HCT116 (cell line): Measurements from ENCODE around the gene DNASE1L1. TPM values are rescaled to one million over a fixed set of nuclear protein-coding genes. Genes with fewer than 3 reads are reported as not detected.

Experiments
- ATAC-seq: fragments of 200-7000 bp; cut with Tn5 transposase; 2 replicates; pipeline ENCODE4 v1.9.1; 2020; ENCODE audit warnings: mild to moderate bottlenecking, moderate library complexity
- BruUV-seq: library from RNA; stranded (reverse); fragments of 400-500 nt; replicated peaks from 2 replicates; lab custom pipeline; 2021; lab: Mats Ljungman, UMichigan
- CTCF ChIA-PET: fragments of 300-600 bp; sonication (Branson Sonifier 250); formaldehyde crosslinking; loops from one replicate; lab custom pipeline; 2021; ENCODE audit warnings: antibody characterized with exemption; lab: Charles Lee
- POLR2A ChIA-PET: fragments of 300-600, 350-600 bp; sonication (Branson Sonifier 250); formaldehyde crosslinking; loops from one replicate; lab custom pipeline; 2021; ENCODE audit warnings: antibody characterized with exemption; lab: Charles Lee
- RAD21 ChIA-PET, 2 experiments: fragments of 300-600 bp; sonication (Branson Sonifier 250); formaldehyde crosslinking; loops; one replicate each; lab custom pipeline; 2023; ENCODE audit warnings: low total read pairs in 2 of 2; ENCODE audit not compliant: uncharacterized antibody in 2 of 2, unreplicated experiment in 2 of 2, low non-redundant PET in 1 of 2; lab: Charles Lee
- DNase-seq: peaks from one replicate; pipeline ENCODE4 v3.0.0-alpha.2; 2010; ENCODE audit warnings: low read depth, low spot score
- H2AFZ ChIP-seq: fragments of 200-600 bp; shearing (Covaris generic), sonication (generic); 2 replicates; pipeline ENCODE4 v1.6.1; 2017; ENCODE audit warnings: low read depth, mixed run types, mixed read lengths, antibody characterized with exemption, low read length; ENCODE audit not compliant: poor library complexity, severe bottlenecking
- H3K27ac ChIP-seq: 2 replicates; pipeline ENCODE4 v1.5.1; 2012; ENCODE audit warnings: low read depth, low read length
- H3K27me3 ChIP-seq: fragments of 200-600 bp; sonication (generic); 2 replicates; pipeline ENCODE4 v1.6.1; 2016; ENCODE audit warnings: mixed run types, low read length, mixed read lengths; ENCODE audit not compliant: insufficient read depth
- H3K36me3 ChIP-seq, 2 experiments: fragments of 200-500 bp in 1 of 2; fragments of 200-600 bp in 1 of 2; sonication (Bioruptor generic) in 1 of 2; sonication (generic) in 1 of 2; 2 replicates each; pipeline versions ENCODE4 v1.5.1 to v1.6.1; 2014 to 2016; ENCODE audit warnings: low read length in 2 of 2, inconsistent platforms in 1 of 2, mixed read lengths in 1 of 2, mixed run types in 1 of 2; ENCODE audit not compliant: insufficient read depth in 2 of 2, control insufficient read depth in 1 of 2
- H3K4me1 ChIP-seq, 2 experiments: fragments of 200-600 bp in 1 of 2; sonication (generic) in 1 of 2; 2 replicates each; pipeline versions ENCODE4 v1.5.1 to v1.6.1; 2012 to 2017; ENCODE audit warnings: low read length in 2 of 2, inconsistent platforms in 1 of 2, mild to moderate bottlenecking in 1 of 2, mixed read lengths in 1 of 2, mixed run types in 1 of 2, moderate library complexity in 1 of 2; ENCODE audit not compliant: insufficient read depth in 2 of 2, control insufficient read depth in 1 of 2
- H3K4me2 ChIP-seq: fragments of 200-600 bp; sonication (generic); 2 replicates; pipeline ENCODE4 v1.6.1; 2017; ENCODE audit warnings: mixed run types, low read length, mixed read lengths
- H3K4me3 ChIP-seq, 2 experiments: fragments of 200-600 bp in 1 of 2; sonication (generic) in 1 of 2; replicated peaks in 1 of 2; 2 replicates each; pipeline ENCODE4 v1.5.1; 2011 to 2016; ENCODE audit warnings: low read length in 2 of 2, control low read depth in 1 of 2, low read depth in 1 of 2, mild to moderate bottlenecking in 1 of 2, mixed read lengths in 1 of 2, mixed run types in 1 of 2
- H3K79me2 ChIP-seq: fragments of 200-600 bp; sonication (generic); 2 replicates; pipeline ENCODE4 v1.6.1; 2017; ENCODE audit warnings: mild to moderate bottlenecking, mixed run types, low read length, moderate library complexity, mixed read lengths; ENCODE audit not compliant: insufficient read depth
- H3K9ac ChIP-seq: fragments of 200-600 bp; sonication (generic); 2 replicates; pipeline ENCODE4 v1.6.1; 2016; ENCODE audit warnings: low read length, mixed read lengths
- H3K9me2 ChIP-seq: fragments of 200-600 bp; sonication (generic), shearing (Covaris generic); 2 replicates; pipeline ENCODE4 v1.6.1; 2017; ENCODE audit warnings: mixed run types, mild to moderate bottlenecking, moderate library complexity; ENCODE audit not compliant: insufficient read depth
- H3K9me3 ChIP-seq, 2 experiments: fragments of 200-500 bp in 1 of 2; fragments of 200-600 bp in 1 of 2; sonication (Bioruptor generic) in 1 of 2; sonication (generic) in 1 of 2; 2 replicates each; pipeline ENCODE4 v1.6.1; 2014 to 2017; ENCODE audit warnings: low read length in 2 of 2, mixed read lengths in 2 of 2, inconsistent platforms in 1 of 2, low read depth in 1 of 2, mild to moderate bottlenecking in 1 of 2, mixed run types in 1 of 2, moderate library complexity in 1 of 2; ENCODE audit not compliant: control insufficient read depth in 1 of 2, insufficient read depth in 1 of 2
- H4K20me1 ChIP-seq: fragments of 200-600 bp; sonication (generic), shearing (Covaris generic); 2 replicates; pipeline ENCODE4 v1.6.1; 2017; ENCODE audit warnings: mixed run types, mild to moderate bottlenecking, moderate library complexity; ENCODE audit not compliant: insufficient read depth
- CEBPB ChIP-seq: IDR thresholded peaks from 2 replicates; pipeline ENCODE4 v1.6.1; 2012; ENCODE audit warnings: low read depth
- CTCF ChIP-seq, 3 experiments: fragments of 200-600 bp in 1 of 3; sonication (generic) in 1 of 3; IDR thresholded peaks in 2 of 3; conservative IDR thresholded peaks in 1 of 3; 2 replicates each; pipeline ENCODE4 v1.5.1; 2012 to 2017; ENCODE audit warnings: low read depth in 2 of 3, low read length in 2 of 3, antibody characterized with exemption in 1 of 3, borderline replicate concordance in 1 of 3, control low read depth in 1 of 3, mild to moderate bottlenecking in 1 of 3, mixed read lengths in 1 of 3, mixed run types in 1 of 3, moderate library complexity in 1 of 3; ENCODE audit not compliant: insufficient read depth in 1 of 3
- ELF1 ChIP-seq: IDR thresholded peaks from 2 replicates; pipeline ENCODE4 v1.6.1; 2012; ENCODE audit warnings: low read depth, borderline replicate concordance
- JUND ChIP-seq: IDR thresholded peaks from 2 replicates; pipeline ENCODE4 v1.6.1; 2012
- YY1 ChIP-seq: IDR thresholded peaks from 2 replicates; pipeline ENCODE4 v1.6.1; 2011; ENCODE audit warnings: low read length, low read depth, moderate library complexity, mild to moderate bottlenecking; ENCODE audit not compliant: insufficient replicate concordance; ENCODE audit errors: extremely low read depth
- intact Hi-C: fragments of 100-400 bp; cut with micrococcal nuclease; formaldehyde crosslinking; loops from 2 replicates; pipeline ENCODE4 v1.10.0; 2022
- total RNA-seq: library from RNA; stranded (reverse); gene quantifications from one replicate; pipeline ENCODE4 v1.2.1, GENCODE V29; 2021; ENCODE audit not compliant: unreplicated experiment

The DNASE1L1 gene
- total RNA-seq, 1 experiment from 2014 or later: 16.5 TPM

GRCh38 chrX:154384284-154384892 is 24.7 kb downstream of the DNASE1L1 start:
- intact Hi-C loops: no loop called here
- POLR2A ChIA-PET: interaction anchor here (0.9 to 1.2 kb wide), 2 partner anchors 13 to 456 kb away, joined by 3 to 4 read pairs; no protein-coding TSS in a partner anchor

More at GRCh38 chrX:154384284-154384892, 24.7 kb downstream of the DNASE1L1 start:
- H4K20me1 ChIP-seq: no peaks in the 10 kb centered on the region
- no peak for ATAC-seq
- no peak for DNase-seq
- TF ChIP-seq ELF1 (no peak), YY1 (no peak), CEBPB (no peak), JUND (no peak), CTCF (IDR thresholded peaks at IDR 0.05 in 2 of 3, conservative IDR thresholded peaks at IDR 0.05 in 1 of 3; ENCODE audit: borderline replicate concordance in 1 of 3, insufficient read depth in 1 of 3, low read depth in 2 of 3, low read length in 2 of 3) (peak in 2 of 3 experiments; percentile 26 to 44; a peak in 3 of 6 replicates)
- H3K4me3 ChIP-seq: no peak overlapping the region
- no TSS peak for BruUV-seq
- no peaks in the 10 kb centered on the region for H3K9me3 ChIP-seq
- ChIA-PET CTCF (interaction anchor here (1.0 kb wide), 1 partner anchor 11 kb away, joined by 3 read pairs; no protein-coding TSS in a partner anchor), RAD21 (no interaction called here)
- H3K79me2 ChIP-seq: peaks cover 22% of the 10 kb centered on the region
- peaks cover 3 to 15% of the 10 kb centered on the region in 2 experiments; a peak in 2 of 4 replicates for H3K4me1 ChIP-seq
- no peak overlapping the region for H2AFZ ChIP-seq
- no peak overlapping the region for H3K4me2 ChIP-seq
- H3K9me2 ChIP-seq: no peaks in the 10 kb centered on the region
- peaks cover 0 to 4% of the 10 kb centered on the region in 2 experiments; a peak in 2 of 4 replicates for H3K36me3 ChIP-seq
- H3K27ac ChIP-seq: no peak overlapping the region
- H3K27me3 ChIP-seq: no peaks in the 10 kb centered on the region
- H3K9ac ChIP-seq: no peak overlapping the region
